ENCODE data around the gene TMBIM1.

The TMBIM1 gene

DNA sequence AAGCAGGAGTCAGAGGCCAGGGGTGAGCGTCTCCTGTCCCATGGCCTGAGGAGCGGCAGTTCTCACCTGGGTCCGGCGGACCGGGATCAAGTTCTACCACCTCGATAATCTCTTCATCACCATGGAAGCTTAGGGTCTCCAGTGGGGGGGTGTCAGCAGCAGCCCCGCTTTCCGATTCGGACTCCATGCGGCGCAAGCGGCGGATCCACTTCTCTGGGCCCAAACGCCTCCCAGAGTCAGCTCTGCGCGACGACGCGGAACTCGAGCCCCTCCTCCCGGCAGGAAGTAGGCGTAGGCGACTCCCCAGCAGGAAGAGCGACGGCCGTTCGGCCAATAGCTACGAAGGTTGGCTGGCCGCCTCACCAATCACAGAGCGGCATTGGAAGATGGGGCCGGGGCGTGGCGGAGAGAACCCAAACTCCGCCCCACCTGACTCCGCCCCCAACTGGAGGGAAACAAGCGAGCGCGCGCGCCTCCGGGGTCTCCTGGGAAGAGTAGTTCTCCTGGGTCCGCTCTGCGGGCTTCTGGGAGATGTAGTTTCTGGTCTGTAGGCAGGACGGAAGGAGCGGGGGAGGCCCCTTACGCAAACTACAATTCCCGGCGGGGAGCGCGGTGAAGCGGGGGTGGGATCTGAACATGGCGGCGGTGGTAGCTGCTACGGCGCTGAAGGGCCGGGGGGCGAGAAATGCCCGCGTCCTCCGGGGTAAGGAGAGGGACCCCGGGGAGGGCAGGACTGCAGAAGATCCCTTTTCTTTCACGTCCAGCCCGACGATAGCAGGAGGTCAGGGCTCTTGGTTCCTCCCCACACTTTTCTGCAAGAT, 22.2 kb downstream of the TMBIM1 start, which contains the start of the genes AAMP and PNKD:
TSS of gene AAMP (minus strand) at position 238 of the 821 bp plus-strand sequence. CDS start at position 187, 51 bp downstream.
TSS of gene PNKD (plus strand) at position 620 of the 821 bp plus-strand sequence. CDS start at position 637, 17 bp downstream.
- H3K27ac ChIP-seq (ENCODE audit: low read depth, low read length, severe bottlenecking) = peak within 1 kb of the TSS; percentile 86
- H3K36me3 ChIP-seq (ENCODE audit: control insufficient read depth, insufficient read depth, low read length) = peaks cover 47% of the 10 kb centered on the region
- peak within 1 kb of the TSS; percentile 91 for H3K4me3 ChIP-seq (ENCODE audit: extremely low read depth, insufficient read depth, low read length, poor library complexity, severe bottlenecking)
- no peaks in the 10 kb centered on the region for H3K9me3 ChIP-seq (ENCODE audit: control insufficient read depth, low read length)
- no peaks in the 10 kb centered on the region for H3K4me1 ChIP-seq (ENCODE audit: control insufficient read depth, insufficient read depth, low read length, poor library complexity, severe bottlenecking)
- WGBS, 2 experiments (ENCODE audit: insufficient coverage in 2 of 2) = 0 to 1% methylated on average over 38 to 45 of the region's 64 CpGs

DNA sequence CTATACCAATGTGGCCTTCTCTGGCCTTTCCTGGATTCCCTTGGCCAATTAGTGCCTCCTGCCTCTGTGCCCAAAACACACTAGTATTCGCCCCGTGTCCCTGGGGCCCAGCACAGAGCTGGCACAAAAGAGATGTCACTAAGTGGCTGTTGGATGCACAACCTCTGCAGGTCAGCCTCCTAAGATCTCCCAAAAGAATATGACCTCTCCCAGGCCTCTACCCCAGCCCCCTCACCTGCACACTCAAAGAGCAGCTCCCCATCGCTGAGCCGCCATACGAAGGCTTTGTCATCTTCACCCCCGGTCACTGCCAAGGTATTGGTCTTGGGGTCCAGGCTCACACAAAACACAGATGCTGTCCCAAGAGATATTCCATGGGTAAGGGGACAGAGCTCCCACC, 25.0 kb downstream of the TMBIM1 start:
- Histone ChIP-seq H3K4me1 (ENCODE audit: control insufficient read depth, insufficient read depth, low read length, poor library complexity, severe bottlenecking) (peaks cover 6% of the 10 kb centered on the region), H3K36me3 (ENCODE audit: control insufficient read depth, insufficient read depth, low read length) (peaks cover 53% of the 10 kb centered on the region), H3K27ac (ENCODE audit: low read depth, low read length, severe bottlenecking) (no peak overlapping the region), H3K9me3 (ENCODE audit: control insufficient read depth, low read length) (no peaks in the 10 kb centered on the region), H3K4me3 (ENCODE audit: extremely low read depth, insufficient read depth, low read length, poor library complexity, severe bottlenecking) (no peak overlapping the region)
- 95 to 100% methylated on average over 3 to 6 of the region's 6 CpGs for WGBS, 2 experiments (ENCODE audit: insufficient coverage in 2 of 2)

DNA sequence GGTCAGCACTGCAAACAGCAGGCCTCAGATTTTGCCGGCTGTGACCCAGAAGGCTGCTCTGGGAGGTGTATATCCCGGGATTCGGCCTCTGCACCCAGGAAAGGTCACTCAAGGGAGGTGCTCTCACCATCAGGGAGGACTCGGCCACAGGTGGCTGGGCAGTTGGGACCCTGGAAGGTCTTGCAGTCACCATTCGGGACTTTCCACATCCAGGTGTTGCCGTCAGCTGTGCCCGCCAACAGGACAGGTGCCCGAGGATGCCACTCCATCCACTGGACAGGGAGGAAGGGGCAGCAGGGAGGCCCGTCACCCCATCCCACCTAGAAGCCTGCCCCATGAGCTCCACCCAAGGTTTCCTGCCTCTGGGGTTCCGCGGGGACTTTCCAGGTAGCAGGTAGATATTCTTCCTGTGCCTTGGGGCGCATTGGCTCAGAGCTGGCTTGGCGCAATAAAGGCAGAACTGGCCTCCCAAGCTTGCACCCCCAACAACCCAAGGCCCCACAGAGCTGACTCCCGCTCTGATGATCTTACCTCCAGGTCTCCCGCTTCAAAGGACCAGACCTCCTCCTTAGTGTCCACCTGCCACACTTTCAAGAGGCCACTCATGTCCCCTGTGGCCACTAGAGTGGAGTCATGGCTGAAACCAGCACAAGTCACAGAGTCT, 25.9 kb downstream of the TMBIM1 start:
- H3K4me3 ChIP-seq (ENCODE audit: extremely low read depth, insufficient read depth, low read length, poor library complexity, severe bottlenecking) = no peak overlapping the region
- H3K4me1 ChIP-seq (ENCODE audit: control insufficient read depth, insufficient read depth, low read length, poor library complexity, severe bottlenecking) = peaks cover 12% of the 10 kb centered on the region
- no peaks in the 10 kb centered on the region for H3K9me3 ChIP-seq (ENCODE audit: control insufficient read depth, low read length)
- peaks cover 53% of the 10 kb centered on the region for H3K36me3 ChIP-seq (ENCODE audit: control insufficient read depth, insufficient read depth, low read length)
- H3K27ac ChIP-seq (ENCODE audit: low read depth, low read length, severe bottlenecking) = no peak overlapping the region
- WGBS, 2 experiments (ENCODE audit: insufficient coverage in 2 of 2) = 94 to 97% methylated on average over 10 to 14 of the region's 15 CpGs

DNA sequence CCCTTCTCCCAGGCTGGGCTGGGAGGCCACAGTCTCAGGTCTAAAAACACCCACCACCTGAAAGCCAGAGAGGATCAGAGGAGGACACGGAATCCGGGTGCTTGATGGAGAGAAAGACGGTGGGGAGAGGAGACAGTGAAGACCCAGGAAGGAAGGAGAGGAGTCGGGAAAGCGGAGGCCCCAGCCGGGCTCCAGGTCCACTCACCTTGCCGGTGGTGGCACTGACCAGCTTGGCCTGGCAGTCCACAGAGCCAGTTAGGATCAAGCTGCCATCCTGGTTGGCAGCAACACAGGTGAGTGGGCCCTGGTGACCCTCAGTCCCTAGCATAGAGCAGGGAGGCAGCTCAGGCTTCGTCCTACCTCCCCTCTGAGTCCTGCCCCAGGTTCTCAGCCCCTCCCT, 26.7 kb downstream of the TMBIM1 start:
- Histone ChIP-seq H3K36me3 (ENCODE audit: control insufficient read depth, insufficient read depth, low read length) (peaks cover 53% of the 10 kb centered on the region), H3K27ac (ENCODE audit: low read depth, low read length, severe bottlenecking) (no peak overlapping the region), H3K4me1 (ENCODE audit: control insufficient read depth, insufficient read depth, low read length, poor library complexity, severe bottlenecking) (peaks cover 20% of the 10 kb centered on the region), H3K9me3 (ENCODE audit: control insufficient read depth, low read length) (no peaks in the 10 kb centered on the region), H3K4me3 (ENCODE audit: extremely low read depth, insufficient read depth, low read length, poor library complexity, severe bottlenecking) (no peak overlapping the region)
- WGBS, 2 experiments (ENCODE audit: insufficient coverage in 2 of 2) = 94 to 98% methylated on average over 8 of the region's 8 CpGs

DNA sequence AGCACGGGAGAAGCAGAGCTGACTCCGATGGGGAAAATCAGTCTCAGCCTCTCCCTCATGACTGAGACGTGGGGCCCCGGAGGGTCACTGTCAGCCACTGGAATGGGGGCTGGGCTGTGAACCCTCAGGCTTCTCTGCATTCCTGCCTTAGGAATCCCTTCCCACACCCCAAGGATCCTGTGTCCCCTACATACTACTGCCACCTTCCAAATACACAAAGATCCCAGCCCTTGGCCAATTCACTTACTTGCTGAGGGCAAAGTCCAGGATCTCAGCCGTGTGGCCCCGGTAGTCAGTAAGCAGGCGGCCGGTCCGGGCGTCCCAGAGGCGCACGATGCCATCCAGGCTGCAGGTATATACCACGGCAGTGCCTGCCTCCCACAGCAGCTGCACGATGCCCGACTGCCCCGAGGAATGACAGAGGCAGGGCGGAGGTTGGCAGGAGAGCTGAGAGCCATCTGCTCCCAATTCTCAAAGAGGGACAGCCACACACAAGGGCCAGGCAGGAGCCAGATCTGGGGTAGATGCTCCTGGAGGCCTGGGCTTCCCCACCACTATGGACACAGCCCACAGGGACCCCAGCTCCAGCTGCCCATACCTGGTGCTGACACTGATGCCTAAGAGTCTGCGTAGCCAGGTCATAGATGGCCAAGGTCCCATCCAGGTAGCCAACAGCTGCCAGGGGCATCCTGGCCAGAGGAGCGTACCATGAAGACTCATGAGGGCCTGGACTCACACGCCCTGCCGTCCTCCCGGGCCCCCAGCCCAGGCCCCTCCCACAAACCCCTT, 27.3 kb downstream of the TMBIM1 start:
- no peaks in the 10 kb centered on the region for H3K9me3 ChIP-seq (ENCODE audit: control insufficient read depth, low read length)
- no peak overlapping the region for H3K4me3 ChIP-seq (ENCODE audit: extremely low read depth, insufficient read depth, low read length, poor library complexity, severe bottlenecking)
- no peak overlapping the region for H3K27ac ChIP-seq (ENCODE audit: low read depth, low read length, severe bottlenecking)
- 97 to 98% methylated on average over 19 to 20 of the region's 22 CpGs for WGBS, 2 experiments (ENCODE audit: insufficient coverage in 2 of 2)
- H3K4me1 ChIP-seq (ENCODE audit: control insufficient read depth, insufficient read depth, low read length, poor library complexity, severe bottlenecking) = peaks cover 26% of the 10 kb centered on the region
- peaks cover 53% of the 10 kb centered on the region for H3K36me3 ChIP-seq (ENCODE audit: control insufficient read depth, insufficient read depth, low read length)

DNA sequence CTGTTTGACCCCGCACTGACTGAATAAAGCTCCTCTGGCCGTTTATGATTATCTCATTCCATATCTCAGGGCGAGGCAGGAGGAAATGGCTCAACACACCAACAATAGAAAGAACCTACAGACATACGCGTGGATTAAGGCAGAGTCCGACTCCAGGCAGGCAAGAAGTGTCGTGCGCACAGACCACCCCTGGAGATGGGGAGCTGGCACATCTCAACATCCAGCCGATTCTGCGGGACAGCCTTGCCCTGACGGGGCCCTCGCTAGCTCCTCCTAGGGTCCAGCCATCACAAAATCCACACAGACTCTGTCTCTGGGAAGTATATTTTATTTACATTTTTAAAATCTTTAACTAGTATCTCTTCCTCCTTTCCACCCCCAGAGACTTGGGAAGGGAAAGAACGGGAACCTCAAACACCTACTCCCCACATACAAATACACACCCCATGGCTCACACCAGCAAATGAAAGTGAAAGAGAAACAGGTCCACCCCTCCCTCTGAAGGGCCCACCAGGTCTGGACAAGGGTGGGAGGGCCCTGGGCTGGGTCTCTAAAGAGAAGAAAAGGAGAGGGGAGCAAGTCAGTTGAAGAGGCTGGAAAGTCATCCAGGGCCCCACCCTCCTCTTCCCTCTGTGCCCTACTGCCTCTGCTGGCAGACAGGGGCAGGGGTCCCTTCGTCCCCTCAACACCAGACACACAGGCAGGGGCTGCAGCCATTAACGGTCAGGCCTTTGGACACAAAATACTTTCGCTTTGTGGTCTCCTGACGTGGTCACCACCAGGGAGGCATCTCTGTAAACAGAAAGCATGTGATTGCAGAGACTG, 28.3 kb downstream of the TMBIM1 start:
- no peak overlapping the region for H3K4me3 ChIP-seq (ENCODE audit: extremely low read depth, insufficient read depth, low read length, poor library complexity, severe bottlenecking)
- H3K27ac ChIP-seq (ENCODE audit: low read depth, low read length, severe bottlenecking) = no peak overlapping the region
- peaks cover 35% of the 10 kb centered on the region for H3K4me1 ChIP-seq (ENCODE audit: control insufficient read depth, insufficient read depth, low read length, poor library complexity, severe bottlenecking)
- WGBS, 2 experiments (ENCODE audit: insufficient coverage in 2 of 2) = 94 to 96% methylated on average over 12 to 15 of the region's 17 CpGs
- H3K9me3 ChIP-seq (ENCODE audit: control insufficient read depth, low read length) = no peaks in the 10 kb centered on the region
- H3K36me3 ChIP-seq (ENCODE audit: control insufficient read depth, insufficient read depth, low read length) = peaks cover 53% of the 10 kb centered on the region

DNA sequence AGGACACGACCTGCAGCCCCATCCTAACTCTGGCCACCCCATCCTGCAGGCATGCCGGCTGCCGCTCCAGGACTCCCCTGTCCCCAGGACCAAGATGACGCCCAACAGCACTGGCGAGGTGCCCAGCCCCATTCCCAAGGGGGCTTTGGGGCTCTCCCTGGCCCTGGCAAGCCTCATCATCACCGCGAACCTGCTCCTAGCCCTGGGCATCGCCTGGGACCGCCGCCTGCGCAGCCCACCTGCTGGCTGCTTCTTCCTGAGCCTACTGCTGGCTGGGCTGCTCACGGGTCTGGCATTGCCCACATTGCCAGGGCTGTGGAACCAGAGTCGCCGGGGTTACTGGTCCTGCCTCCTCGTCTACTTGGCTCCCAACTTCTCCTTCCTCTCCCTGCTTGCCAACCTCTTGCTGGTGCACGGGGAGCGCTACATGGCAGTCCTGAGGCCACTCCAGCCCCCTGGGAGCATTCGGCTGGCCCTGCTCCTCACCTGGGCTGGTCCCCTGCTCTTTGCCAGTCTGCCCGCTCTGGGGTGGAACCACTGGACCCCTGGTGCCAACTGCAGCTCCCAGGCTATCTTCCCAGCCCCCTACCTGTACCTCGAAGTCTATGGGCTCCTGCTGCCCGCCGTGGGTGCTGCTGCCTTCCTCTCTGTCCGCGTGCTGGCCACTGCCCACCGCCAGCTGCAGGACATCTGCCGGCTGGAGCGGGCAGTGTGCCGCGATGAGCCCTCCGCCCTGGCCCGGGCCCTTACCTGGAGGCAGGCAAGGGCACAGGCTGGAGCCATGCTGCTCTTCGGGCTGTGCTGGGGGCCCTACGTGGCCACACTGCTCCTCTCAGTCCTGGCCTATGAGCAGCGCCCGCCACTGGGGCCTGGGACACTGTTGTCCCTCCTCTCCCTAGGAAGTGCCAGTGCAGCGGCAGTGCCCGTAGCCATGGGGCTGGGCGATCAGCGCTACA, 29.4 kb downstream of the TMBIM1 start:
- Histone ChIP-seq H3K27ac (ENCODE audit: low read depth, low read length, severe bottlenecking) (no peak overlapping the region), H3K9me3 (ENCODE audit: control insufficient read depth, low read length) (no peaks in the 10 kb centered on the region), H3K4me1 (ENCODE audit: control insufficient read depth, insufficient read depth, low read length, poor library complexity, severe bottlenecking) (peaks cover 45% of the 10 kb centered on the region), H3K36me3 (ENCODE audit: control insufficient read depth, insufficient read depth, low read length) (peaks cover 49% of the 10 kb centered on the region), H3K4me3 (ENCODE audit: extremely low read depth, insufficient read depth, low read length, poor library complexity, severe bottlenecking) (no peak overlapping the region)
- WGBS, 2 experiments (ENCODE audit: insufficient coverage in 2 of 2) = 96 to 97% methylated on average over 33 of the region's 39 CpGs

DNA sequence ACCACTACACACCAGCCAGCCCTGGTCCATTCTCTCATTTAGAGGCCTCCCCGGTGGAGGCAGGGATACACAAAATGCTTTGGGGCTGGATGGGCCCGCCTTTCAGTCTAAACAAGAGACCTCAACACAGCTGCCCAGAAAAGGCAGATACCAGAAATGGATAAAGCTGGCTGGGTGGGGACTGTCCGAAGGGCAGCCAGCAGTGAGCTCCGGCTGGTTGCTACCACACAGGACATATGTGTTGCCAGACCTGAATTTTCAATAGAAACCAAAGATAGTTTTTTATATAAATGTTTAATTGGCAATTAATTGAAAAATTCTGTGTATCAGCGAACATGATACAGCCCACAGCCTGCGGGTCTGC, 30.1 kb downstream of the TMBIM1 start:
- Histone ChIP-seq H3K27ac (ENCODE audit: low read depth, low read length, severe bottlenecking) (peak overlapping the region; percentile 79), H3K9me3 (ENCODE audit: control insufficient read depth, low read length) (no peaks in the 10 kb centered on the region), H3K4me1 (ENCODE audit: control insufficient read depth, insufficient read depth, low read length, poor library complexity, severe bottlenecking) (peaks cover 46% of the 10 kb centered on the region), H3K36me3 (ENCODE audit: control insufficient read depth, insufficient read depth, low read length) (peaks cover 44% of the 10 kb centered on the region), H3K4me3 (ENCODE audit: extremely low read depth, insufficient read depth, low read length, poor library complexity, severe bottlenecking) (no peak overlapping the region)
- 87 to 100% methylated on average over 2 to 3 of the region's 6 CpGs for WGBS, 2 experiments (ENCODE audit: insufficient coverage in 2 of 2)

DNA sequence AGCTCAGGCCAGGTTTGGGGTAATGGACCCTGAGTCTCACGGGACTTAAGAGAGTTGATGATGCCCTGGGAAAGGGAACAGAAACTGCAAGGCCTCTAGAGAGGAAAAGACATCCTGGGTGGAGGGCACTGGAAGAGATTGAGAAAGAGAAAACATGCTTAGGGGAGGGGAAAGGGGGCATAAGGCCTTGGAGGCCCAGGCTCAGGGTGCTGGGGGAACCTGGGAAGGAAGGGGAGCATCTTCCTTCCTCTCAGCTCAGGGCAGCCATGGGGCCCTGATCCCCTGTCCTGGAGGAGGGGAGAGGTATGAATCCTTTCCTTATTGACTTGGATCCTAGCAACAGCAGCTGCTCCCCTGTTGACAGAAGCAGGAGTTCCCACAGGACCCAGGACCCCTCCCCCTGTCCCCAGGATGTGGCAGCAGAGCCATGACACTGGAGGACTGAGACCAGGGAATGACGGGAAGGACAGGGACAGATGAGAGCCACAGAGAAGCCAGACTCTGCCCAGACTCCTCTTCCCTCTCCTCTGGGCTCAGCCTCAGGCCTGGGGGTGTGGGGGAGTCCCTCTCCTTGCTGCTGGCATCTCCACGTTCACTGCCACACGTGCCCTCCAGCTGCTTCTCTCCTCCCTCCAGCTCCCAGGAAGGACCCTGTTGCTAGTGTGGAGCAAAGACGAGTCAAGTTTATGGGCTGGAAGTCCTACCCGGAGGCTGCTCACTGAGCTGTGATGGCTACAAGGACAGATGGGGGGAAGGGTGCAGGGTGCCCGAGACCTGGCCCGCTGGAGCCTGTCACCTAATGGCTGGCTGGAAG, 30.7 kb downstream of the TMBIM1 start:
- peaks cover 46% of the 10 kb centered on the region for H3K4me1 ChIP-seq (ENCODE audit: control insufficient read depth, insufficient read depth, low read length, poor library complexity, severe bottlenecking)
- no peaks in the 10 kb centered on the region for H3K9me3 ChIP-seq (ENCODE audit: control insufficient read depth, low read length)
- H3K36me3 ChIP-seq (ENCODE audit: control insufficient read depth, insufficient read depth, low read length) = peaks cover 44% of the 10 kb centered on the region
- no peak overlapping the region for H3K4me3 ChIP-seq (ENCODE audit: extremely low read depth, insufficient read depth, low read length, poor library complexity, severe bottlenecking)
- 88 to 100% methylated on average over 1 to 3 of the region's 8 CpGs for WGBS, 2 experiments (ENCODE audit: insufficient coverage in 2 of 2)
- H3K27ac ChIP-seq (ENCODE audit: low read depth, low read length, severe bottlenecking) = peak overlapping the region; percentile 79
